Neural crest cell (in vitro differentiated cells): ENCODE data around the gene COMMD3. TPM values are rescaled to one million over a fixed set of nuclear protein-coding genes. Genes with fewer than 3 reads are reported as not detected.
"Not testable (repeated sequence)": the region's sequence is repeated elsewhere in the genome, so short reads cannot be mapped to it uniquely, and the experiment has no call there.

Source experiments
- DNase-seq: peaks from one replicate; pipeline ENCODE4 v3.0.0; 2021; ENCODE audit warnings: low read depth, mixed read lengths, low spot score
- H3K27ac Mint-ChIP-seq: one replicate; pipeline ENCODE4 v1.8.0; 2021; ENCODE audit warnings: mild to moderate bottlenecking, mixed read lengths; ENCODE audit not compliant: unreplicated experiment
- H3K27me3 Mint-ChIP-seq: 2 replicates; pipeline ENCODE4 v1.8.0; 2021; ENCODE audit warnings: low read depth, mild to moderate bottlenecking, mixed read lengths
- H3K36me3 Mint-ChIP-seq: 2 replicates; pipeline ENCODE4 v1.8.0; 2021; ENCODE audit warnings: low read depth, mild to moderate bottlenecking, mixed read lengths
- H3K4me1 Mint-ChIP-seq: 2 replicates; pipeline ENCODE4 v1.8.0; 2021; ENCODE audit warnings: mixed read lengths
- H3K4me3 Mint-ChIP-seq: one replicate; pipeline ENCODE4 v1.8.0; 2021; ENCODE audit warnings: mild to moderate bottlenecking, mixed read lengths
- H3K9me3 Mint-ChIP-seq: 2 replicates; pipeline ENCODE4 v1.8.0; 2021; ENCODE audit warnings: mixed read lengths
- total RNA-seq: library from RNA; stranded (reverse); gene quantifications from 2 replicates; pipeline ENCODE4 v1.2.1, GENCODE V29; 2021
- TF ChIP-seq, protein P1 (sequence below): fragments of 200-600 bp; sonication (generic); conservative IDR thresholded peaks from 2 replicates; pipeline ENCODE4 v1.5.0; 2021; ENCODE audit warnings: antibody characterized with exemption, mild to moderate bottlenecking

Gene COMMD3
- total RNA-seq, 1 donor from 2014 or later, result 35.1 TPM

DNA sequence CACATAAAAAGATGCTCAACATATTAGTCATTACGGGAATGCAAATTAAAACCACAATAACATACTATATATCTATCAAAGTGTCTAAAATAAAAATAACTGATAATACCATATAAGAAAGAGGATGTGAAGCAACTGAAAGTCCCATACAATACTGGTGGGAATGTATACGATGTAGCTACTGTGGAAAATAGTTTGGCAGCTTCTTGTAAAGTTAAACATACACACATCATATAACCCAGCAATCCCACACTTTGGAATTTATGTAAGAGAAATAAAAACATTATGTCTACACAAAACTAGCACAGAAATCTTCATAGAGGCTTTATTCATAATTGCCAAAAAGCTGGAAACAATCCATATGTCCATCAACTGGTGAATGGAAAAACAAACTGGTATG lies 10.5 kb upstream of the COMMD3 start:
- Mint-ChIP-seq H3K4me3 (no peak overlapping the region), H3K9me3 (peaks cover 2% of the 10 kb centered on the region), H3K36me3 (no peaks in the 10 kb centered on the region), H3K27ac (no peak overlapping the region), H3K4me1 (peaks cover 7% of the 10 kb centered on the region), H3K27me3 (peaks cover 1% of the 10 kb centered on the region)
- TF ChIP-seq, protein P1, sequence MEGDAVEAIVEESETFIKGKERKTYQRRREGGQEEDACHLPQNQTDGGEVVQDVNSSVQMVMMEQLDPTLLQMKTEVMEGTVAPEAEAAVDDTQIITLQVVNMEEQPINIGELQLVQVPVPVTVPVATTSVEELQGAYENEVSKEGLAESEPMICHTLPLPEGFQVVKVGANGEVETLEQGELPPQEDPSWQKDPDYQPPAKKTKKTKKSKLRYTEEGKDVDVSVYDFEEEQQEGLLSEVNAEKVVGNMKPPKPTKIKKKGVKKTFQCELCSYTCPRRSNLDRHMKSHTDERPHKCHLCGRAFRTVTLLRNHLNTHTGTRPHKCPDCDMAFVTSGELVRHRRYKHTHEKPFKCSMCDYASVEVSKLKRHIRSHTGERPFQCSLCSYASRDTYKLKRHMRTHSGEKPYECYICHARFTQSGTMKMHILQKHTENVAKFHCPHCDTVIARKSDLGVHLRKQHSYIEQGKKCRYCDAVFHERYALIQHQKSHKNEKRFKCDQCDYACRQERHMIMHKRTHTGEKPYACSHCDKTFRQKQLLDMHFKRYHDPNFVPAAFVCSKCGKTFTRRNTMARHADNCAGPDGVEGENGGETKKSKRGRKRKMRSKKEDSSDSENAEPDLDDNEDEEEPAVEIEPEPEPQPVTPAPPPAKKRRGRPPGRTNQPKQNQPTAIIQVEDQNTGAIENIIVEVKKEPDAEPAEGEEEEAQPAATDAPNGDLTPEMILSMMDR, result no peak
- DNase-seq, result no peak

DNA sequence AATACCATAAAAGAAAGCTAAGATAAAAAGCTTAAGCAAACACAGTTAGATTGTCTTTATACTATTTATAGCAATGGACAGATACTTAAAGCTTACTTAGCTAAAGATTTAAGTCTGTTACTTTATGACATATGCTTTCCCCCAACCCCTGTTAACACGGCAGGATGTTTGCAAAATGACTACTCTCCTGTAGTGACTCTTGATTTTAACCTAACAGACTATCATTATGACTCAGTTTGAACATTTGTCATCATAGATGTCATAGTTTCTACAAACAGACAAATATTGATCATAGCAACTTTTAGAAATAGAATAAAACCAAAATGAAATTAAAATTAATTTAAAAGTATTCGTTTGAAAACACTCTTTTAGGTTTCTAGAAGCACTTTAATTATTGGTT lies 7.8 kb upstream of the COMMD3 start:
- peaks cover 7% of the 10 kb centered on the region for H3K27me3 Mint-ChIP-seq
- no peak overlapping the region for H3K27ac Mint-ChIP-seq

DNA sequence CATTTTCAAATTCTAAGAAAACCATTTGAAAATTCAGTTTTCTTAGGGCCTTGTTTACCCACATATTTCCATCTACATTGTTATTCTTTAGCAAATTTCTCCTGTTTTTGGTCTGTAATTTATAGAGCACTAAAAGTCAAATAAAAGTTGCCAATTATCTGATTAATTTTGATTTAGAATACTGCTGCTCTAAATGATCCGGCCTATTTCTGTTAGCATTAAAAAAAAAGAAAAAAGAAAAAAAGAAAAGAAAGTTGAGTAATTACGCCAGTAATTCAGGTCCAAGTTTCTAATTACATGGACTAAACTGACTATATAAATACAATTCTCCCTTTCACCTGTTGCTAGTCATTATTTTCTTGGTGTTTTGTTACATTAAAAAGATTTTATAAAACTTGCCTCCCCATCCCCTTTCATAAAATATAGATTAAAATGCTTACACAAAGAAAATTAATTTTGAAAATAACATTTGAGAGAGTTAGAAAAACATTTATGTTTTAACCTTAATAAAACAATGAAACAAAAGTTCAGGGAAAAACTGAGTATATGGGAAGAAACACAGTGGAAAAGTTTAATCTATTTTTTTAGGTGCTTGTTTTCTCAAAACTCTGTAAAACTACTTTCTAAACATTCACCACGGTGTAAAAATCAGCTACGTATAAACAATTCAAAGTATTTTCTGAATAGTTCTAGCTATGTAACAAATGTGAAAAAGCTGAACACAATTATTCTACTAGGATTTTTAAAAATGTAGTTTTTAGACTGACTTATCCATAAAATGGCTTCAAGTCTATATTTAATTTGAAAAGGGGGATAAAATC lies 6.8 kb upstream of the COMMD3 start:
- Mint-ChIP-seq H3K36me3 (no peaks in the 10 kb centered on the region), H3K4me1 (no peaks in the 10 kb centered on the region), H3K27me3 (peaks cover 13% of the 10 kb centered on the region), H3K4me3 (no peak overlapping the region), H3K9me3 (no peaks in the 10 kb centered on the region), H3K27ac (no peak overlapping the region)
- TF ChIP-seq, protein P1, result no peak
- DNase-seq, result no peak

More for the DNA sequence above, 7.8 kb upstream of the COMMD3 start:
- Mint-ChIP-seq H3K9me3 (peaks cover 2% of the 10 kb centered on the region), H3K4me3 (no peak overlapping the region), H3K36me3 (no peaks in the 10 kb centered on the region), H3K4me1 (no peaks in the 10 kb centered on the region)
- no peak for DNase-seq
- TF ChIP-seq, protein P1, result no peak

- H3K27ac Mint-ChIP-seq, H3K4me1 Mint-ChIP-seq, H3K9me3 Mint-ChIP-seq, H3K36me3 Mint-ChIP-seq, H3K4me3 Mint-ChIP-seq, DNase-seq: not testable (repeated sequence)
- H3K27me3 Mint-ChIP-seq, result peaks cover 18% of the 10 kb centered on the region
Observed at GRCh38 chr10:22310012-22310411, 6.2 kb upstream of the COMMD3 start.

DNA sequence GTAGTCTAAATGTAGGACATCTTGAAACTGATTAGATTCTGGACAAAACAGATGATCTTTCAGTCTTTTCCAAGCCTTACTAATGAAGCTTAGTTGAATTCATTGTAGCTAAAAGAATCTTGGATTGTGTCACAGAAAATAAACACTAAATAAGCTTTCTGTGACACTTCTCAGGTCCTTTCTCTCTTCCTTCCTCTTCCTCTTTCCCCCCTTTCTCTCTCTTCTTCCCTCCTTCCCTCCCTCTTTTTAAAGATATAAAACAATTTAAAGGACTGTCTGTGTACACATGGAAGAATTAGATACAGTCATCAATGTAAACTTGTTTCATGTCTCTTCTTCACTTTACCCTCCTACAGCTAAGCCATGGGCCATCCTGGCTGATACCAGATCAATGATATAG lies 5.3 kb upstream of the COMMD3 start:
- no peak overlapping the region for H3K27ac Mint-ChIP-seq
- DNase-seq, result no peak
- H3K4me1 Mint-ChIP-seq, result peaks cover 13% of the 10 kb centered on the region
- no peak overlapping the region for H3K4me3 Mint-ChIP-seq
- H3K27me3 Mint-ChIP-seq, result peaks cover 27% of the 10 kb centered on the region
- no peaks in the 10 kb centered on the region for H3K36me3 Mint-ChIP-seq
- TF ChIP-seq, protein P1, result no peak
- no peaks in the 10 kb centered on the region for H3K9me3 Mint-ChIP-seq

GRCh38 chr10:22314852-22315251 lies 1.3 kb upstream of the COMMD3 start:
- TF ChIP-seq, protein P1, result no peak
- Mint-ChIP-seq H3K4me1 (peaks cover 30% of the 10 kb centered on the region), H3K27ac (no peak overlapping the region), H3K9me3 (no peaks in the 10 kb centered on the region), H3K4me3 (peak overlapping the region; percentile 94), H3K27me3 (peaks cover 61% of the 10 kb centered on the region), H3K36me3 (peaks cover under 1% of the 10 kb centered on the region)
- no peak for DNase-seq
